COLO829 (cell line): ENCODE results near the gene ACLY.
"Not testable (repeated sequence)": the region's sequence is repeated elsewhere in the genome, so short reads cannot be mapped to it uniquely, and the experiment has no call there.

Source experiments
- DNase-seq: peaks from one replicate; pipeline ENCODE4 v3.0.0; 2012; ENCODE audit warnings: low spot score

ACLY gene

DNA sequence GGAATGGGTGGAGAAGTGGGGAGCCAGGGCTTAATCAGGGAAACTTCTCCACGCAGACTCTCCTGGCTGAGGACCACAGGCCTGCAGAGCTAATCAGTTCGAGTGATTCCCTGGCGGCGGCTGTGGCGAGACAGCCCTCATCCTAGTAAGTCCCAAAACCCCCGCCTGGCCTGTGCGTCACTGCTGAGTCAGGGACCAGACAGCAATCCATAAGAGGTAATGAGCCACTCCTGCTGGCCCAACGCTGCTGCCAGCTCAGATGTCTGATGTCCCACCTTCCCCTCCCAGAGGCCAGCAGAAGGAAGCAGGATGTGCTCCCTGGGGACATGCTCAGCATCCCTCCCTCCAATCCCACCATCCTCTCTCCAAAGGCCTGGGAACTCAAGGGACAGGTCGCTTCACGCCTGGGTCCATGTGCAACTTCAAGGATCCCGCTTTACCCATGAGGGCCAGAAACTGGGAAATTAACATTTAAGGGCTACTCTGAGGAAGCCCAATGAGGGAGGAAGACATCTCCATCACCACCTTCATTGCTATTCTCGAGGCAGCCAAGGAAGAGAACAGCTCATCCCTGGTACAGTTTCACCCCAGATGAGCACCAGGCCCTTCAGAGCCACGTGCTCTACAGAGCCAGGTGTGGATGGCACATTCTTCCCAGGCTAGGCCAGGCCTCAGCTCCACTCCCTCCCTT lies 7.9 kb downstream of the ACLY start:
- DNase-seq: no peak

DNA sequence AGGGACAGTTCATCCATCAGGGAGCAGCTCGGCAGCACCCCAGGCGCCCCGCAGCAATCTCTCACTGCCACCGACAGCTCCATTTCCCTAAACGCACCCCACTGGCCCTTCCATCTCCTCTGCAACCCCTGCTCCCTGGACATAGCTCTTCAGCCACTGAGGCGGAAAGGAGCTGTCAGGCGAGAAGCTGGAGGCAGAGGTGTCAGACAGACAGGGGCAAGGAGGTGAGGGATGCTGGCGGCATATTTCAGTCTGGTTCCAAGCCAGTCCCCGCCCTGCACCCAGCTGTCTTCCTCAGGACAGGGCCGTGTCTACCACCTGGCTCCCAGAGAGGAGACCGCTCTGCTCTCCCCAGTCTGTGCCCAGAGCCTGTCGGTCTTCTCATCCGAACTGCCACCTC lies 9.7 kb downstream of the ACLY start:
- DNase-seq: no peak

DNA sequence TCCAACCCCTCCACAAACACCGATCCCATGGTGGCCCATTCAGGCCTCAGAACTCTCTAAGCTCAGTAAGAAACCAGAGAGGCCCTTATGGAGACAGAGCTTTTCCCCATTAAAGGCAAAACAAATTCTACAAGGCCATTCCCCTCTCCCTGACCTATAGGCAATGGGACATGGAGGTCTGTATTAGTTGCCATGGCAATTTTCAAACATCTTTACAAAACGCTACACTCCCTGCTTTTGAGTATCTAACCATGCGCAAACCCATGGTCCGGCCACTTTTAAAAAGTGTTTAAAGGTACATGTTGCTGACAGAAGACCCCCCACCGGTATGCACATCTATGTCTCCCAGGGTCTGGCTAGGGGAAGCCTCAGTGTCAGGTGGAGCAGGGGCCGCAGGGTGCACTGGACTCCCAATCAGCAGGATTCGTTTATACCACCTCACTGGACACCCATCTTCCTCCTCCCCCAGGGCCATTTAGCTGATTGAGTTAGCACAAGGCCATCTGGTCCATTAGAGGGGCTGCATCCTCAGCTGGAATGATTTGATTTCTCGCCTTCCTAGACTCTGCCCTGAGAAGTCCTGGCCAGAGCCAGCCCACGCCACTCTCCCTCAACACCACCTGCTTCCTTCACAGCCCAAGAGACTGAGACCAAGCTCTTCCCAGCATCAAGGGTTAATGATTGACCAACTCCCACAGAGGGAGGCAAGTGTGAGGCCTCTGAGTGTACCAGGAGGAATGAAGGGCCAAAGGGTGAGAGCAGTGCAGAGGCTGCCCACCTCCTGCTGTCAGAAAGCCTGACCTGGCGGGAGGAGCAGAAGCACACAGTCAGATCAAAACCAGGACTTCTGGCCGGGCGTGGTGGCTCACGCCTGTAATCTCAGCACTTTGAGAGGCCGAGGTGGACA lies 10.9 kb downstream of the ACLY start:
- DNase-seq: no peak

DNA sequence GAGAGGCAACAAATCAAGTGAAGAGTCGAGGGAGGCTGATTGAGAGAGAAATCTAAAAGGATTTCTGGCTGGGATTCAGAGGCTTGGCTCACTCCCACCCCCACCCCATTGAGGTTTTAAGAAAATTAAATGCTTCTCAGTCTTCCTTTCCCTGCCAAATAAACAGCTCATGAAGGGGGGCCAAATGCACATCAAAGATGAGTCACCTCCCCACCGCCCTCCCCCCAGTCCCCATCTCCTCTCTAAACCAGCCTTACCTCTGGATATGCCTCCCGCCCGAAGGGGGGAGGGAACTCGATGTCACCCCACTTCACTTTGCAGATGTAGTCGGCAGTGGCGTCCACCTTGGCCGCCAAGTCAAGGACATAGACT lies 11.6 kb downstream of the ACLY start:
- no peak for DNase-seq

DNA sequence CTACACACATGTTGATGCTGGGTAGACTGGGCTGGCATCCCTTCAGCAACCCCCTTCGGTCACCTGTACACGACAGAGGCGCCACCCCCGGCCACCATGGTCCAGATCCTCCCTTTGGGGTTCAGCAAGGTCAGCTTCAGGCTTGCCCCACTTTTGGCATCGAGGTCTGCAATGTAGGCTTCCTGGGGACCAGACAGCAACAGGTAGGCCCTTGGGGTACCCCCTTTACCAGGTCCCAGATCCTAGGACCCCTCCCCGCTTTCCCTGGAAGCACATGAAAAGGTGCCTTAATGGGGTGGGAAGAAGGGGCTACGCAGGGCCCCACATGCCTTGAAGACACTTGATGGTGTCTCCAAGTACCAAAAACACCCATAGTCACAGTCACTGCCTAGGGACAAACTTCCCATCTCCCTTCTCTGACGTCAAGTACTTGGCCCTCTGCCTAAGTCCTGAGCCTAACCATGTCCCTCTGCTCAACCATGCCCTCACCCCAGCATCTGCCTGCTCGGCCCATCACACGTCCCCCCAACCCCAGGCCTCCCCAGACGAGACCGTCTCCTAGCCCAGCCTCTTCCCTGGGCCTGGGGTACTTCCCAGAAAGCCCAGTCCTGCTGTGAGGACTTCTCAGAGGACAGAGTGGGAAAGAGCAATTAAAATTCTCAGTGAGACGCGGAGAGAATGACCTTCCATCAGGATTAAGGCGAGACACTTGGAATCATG lies 12.1 kb downstream of the ACLY start:
- no peak for DNase-seq

DNA sequence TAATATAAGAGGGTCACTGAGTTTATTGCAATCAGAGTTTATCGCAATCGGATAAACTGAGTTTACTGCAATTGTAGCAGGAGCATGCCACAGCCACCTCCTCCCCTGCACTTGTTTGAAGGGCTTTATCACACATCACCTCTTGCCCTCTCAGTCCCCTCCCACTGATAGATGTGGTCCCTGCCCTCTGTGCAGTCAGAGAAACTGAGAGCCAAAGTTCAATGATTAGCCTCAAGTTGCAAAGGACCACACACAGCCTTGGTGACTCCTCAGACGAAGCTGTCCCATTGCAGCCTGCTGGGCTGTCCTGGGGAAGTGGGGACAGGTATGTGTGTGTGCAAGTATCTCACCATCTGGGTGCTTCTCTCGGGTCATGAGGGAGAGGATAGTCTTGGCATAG lies 13.6 kb downstream of the ACLY start:
- DNase-seq: no peak

DNA sequence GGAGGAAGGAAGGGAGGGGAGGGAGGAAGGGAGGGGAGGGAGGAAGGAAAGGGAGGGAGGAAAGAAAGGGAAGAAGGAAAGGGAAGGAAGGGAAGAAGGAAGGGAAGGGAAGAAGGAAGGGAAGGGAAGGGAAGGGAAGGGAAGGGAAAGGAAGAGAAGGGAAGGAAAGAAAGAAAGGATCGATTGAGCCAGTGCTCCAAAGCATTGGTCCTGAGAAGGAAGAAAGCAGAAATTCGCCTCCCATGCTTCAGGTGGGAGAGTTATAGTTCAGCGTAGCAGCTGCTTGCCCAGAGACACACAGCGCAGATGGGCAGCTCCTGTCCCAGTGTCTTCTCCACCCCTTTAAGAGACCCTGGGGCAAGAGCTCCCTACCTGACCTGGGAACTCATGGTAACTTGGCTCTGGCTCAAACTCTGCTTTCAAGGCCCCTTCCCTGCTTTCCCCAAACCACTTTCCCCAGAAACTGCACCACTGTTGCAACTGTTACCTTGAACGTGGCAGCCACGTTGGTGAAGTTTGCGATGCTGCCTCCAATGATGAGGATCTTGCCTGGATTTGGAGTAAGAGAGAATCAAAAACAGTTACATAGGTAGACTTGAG lies 14.4 kb downstream of the ACLY start:
- DNase-seq: no peak

DNA sequence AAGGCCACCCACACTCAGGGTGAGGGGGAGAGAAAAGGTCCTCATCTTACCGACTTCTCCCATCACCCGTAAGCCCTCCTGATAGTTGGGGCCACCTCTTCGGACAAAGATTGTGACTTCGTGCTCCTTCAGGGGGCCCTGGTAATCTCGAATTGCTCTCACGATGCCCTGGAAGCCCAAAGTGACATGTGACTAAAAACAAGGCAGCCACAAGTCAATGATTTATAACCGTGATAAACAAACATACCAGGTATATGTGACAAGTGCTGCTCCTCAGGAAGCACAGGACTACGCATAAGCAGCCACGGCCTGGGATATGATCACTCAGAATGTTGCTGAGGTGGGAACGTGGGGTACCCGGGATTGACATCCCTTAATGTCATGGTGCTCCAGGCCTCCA lies 17.1 kb downstream of the ACLY start:
- no peak for DNase-seq

DNA sequence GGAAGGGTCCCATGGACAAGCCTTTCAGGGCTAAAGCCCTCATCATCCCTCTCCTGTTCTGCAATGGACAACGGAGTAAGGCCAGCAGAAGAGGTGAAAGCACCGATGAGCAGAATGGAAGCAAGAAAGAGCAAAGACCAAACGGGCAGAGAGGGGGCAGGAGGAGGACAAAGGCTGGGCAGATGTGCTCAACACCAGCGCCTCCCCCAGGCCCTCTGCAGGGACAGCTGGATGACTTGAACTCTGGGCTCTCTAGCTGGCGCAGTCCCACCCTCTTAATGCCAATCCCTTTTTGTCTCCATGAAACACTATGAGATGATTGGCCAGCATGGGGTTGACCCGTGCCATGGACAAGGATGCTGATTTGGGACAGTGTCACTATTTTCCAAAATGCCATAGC lies 22.0 kb downstream of the ACLY start:
- DNase-seq: no peak

DNA sequence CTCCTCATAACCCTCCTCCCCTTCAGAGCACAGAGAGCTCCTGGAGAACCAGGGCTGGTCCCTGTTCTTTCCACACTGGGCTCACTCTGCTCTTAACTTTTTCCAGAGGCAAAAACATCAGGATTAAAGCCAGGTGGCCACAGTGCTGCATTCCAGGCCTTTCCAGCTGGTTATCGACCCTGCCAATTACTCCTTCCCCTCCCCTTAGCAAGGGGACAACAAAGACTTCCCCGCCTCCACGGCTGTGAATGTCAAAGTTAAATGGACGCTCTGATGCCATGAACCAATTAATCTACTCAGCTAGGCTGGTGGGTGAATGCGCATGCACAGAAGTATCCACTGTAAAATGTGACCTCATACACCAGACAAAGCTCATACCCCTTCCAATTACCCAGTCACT lies 23.1 kb downstream of the ACLY start:
- DNase-seq: no peak

DNA sequence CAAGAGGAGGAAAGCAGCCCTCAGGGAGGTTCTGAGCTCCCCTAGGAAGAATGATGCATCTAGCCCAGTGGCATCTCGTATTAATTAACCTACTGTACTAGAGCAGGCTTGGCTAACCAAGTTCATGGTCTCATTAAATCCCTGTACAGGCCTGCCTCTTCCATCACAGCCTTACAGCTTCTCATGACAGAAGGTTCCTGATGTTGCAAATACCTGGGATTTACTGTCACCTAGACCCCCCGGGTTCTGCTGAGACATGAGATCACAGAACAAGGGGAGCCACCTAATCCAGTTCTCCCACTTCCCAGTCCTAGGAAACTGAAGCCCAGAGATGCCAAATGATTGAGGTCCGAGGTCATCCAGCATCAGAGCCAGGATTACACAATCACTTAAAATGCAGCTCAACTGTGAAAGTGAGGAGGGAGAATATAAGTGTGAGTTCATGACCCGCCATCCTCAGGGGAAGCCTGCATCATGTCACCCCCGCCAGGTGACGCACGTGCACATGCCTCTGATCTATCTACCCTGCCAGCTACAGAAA lies 23.9 kb downstream of the ACLY start:
- DNase-seq: no peak

DNA sequence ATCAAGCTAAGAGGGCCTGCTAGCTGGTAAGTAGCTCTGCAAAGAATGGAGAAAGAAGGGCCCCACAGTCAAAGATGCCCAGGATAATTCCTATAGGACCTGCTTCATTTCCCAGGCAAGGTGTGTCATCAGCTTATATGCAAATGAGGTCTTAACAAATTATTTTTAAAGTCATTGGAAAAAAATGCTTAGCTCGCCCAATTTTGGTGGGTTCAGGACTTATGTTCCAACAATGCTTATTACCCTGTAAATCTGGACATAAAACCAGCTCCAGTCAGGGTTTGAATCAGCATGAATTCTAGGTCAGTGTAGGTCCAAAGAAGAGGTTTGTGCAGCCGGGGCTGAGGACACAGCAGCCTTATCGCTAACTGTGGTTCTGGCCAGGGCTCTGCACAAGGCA lies 25.4 kb downstream of the ACLY start:
- DNase-seq: no peak

DNA sequence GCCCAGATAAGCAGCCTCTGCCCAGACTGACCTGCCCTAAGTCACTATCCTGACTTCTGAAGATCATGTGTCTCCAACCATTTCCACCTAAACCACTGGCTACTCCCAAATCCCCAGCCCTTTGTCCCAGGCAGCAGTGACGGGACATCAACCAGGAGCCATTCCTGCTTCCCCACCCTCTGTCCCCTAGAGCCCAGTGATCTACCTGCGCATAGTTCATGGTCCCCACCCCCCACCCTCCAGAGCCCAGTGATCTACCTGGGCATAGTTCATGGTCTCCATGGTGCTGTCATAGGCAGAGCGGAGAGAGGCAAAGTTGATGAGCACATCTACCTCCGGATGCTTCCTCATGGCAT lies 26.8 kb downstream of the ACLY start:
- DNase-seq: no peak

DNA sequence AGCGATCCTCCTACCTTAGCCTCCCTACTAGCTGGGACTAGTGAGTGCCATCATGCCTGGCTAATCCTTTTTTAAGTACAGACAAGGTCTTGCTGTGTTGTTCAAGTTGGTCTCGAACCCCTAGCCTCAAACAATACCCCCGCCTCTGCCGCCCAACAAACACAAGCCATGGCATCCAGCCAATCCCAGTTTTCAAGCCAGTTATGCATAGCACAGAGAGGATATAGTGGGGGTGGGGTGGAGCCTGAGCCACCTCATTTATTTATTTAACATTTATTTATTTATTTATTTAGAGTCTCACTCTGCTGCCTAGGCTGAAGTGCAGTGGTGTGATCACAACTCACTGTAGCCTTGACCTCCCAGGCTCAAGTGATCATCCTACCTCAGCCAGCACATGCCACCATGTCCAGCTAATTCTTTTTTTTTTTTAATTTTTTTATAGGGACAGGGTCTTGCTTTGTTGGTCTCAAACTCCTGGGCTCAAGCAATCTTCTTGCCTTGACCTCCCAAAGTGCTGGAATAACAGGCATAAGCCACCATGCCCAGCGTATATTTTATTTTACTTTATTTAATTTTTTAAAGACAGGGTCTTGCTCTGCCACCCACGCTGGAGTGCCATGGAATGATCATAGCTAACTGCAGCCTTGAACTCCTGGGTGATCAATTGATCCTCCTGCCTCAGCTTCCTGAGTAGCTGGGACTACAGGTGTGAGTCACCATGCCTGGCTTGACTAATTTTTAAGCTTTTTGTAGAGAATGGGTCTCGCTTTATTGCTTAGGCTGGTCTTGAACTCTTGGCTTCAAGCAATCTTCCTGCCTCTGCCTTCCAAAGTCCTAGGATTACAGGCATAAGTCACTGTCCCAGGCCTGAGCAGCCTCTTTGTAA lies 27.4 kb downstream of the ACLY start:
- no peak for DNase-seq

DNA sequence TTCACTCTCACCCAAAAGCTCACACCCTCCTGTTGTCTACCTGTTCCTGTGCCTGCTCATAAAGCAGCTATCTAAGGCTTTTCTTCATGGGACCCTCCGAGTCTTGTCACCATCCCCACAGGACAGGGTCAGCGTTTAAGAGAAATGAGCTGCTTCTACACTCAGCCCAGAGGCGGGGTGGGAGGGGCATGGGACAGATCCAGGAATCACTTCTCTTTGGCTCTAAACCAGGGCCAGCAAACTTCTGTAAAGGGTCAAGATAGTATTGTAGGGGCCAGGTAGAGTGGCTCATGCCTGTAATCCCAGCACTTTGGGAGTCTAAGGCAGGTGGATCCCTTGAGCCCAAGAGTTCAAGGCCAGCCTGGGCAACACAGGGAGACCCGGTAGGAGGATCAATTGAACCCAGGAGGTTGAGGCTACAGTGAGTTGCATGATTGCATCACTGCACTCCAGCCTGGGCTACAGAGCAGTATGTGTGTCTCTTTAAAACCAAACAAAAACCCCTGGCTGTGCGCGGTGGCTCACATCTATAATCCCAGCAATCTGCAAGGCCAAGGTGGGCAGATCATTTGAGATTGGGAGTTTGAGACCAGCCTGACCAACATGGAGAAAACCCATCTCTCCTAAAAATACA lies 30.3 kb downstream of the ACLY start:
- DNase-seq: no peak

DNA sequence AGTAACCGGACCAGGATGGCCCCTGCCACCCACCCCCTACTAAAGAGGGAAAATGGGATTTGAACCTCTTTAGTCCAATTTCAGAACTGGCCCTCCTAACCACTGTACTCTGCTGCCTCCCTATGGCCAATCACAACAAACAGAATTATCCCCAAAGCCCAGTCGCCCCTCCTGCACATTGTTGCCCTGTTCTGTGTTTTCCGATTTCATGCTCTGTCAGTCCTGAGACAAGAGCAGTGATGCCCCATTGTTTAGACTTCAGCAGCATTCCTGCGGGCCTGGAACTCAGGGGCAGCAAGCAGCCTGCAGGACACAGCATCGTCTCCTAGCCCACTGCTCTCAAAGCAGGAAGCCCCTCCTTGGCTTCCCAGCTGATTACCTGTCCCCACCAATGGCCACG lies 33.0 kb downstream of the ACLY start:
- no peak for DNase-seq

DNA sequence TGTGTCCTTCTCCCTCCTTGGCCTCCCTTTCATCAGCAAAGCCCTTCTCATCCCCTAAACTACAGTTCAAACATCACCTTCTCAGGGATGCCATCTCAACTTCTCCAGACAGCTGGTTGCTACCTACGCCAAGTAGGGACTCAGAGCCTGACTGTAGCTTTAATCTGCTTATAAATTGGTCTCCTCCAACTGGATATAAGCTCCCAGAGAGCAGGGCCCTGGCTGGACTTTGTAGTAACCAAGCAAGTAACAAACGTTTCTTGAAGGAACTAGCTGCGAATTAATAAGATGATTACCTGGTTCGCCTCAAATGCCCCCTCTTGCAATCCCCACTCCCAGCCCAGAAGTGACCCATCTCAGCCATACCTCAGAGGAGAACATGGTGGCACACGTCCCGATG lies 36.0 kb downstream of the ACLY start:
- no peak for DNase-seq

DNA sequence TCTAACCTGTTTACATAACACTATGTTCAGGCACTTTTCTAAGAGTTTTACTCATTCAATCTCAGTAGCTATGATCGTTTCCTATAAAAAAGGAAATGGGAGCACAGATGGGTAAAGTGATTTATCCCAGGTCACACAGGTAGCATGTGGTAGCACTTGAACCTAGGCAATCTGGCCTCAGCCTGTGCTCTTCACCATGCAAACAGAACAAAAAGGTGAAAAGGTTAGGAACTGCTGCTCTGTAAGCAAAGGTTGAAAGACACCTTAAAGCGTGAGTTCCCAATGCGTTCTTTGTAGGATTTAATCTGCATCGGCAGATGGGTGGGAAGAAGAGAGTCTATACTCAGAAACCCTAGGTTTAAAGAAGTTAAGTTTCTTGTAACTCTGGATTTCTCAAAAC lies 38.6 kb downstream of the ACLY start:
- DNase-seq: no peak

DNA sequence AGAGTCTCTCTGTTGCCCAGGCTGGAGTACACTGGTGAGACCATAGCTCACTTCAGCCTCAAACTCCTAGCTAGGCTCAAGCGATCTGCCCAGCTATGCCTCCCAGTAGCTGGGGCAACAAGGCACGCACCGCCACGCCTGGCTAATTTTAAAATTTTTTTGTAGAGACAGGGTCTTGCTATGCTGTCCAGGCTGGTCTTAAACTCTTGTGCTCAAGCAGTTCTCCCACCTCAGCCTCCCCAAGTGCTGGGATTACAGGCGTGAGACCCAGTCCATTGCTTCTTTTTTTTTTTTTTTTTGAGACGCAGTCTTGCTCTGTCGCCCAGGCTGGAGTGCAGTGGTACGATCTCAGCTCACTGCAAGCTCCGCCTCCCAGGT lies 44.5 kb downstream of the ACLY start:
- DNase-seq: not testable (repeated sequence)

DNA sequence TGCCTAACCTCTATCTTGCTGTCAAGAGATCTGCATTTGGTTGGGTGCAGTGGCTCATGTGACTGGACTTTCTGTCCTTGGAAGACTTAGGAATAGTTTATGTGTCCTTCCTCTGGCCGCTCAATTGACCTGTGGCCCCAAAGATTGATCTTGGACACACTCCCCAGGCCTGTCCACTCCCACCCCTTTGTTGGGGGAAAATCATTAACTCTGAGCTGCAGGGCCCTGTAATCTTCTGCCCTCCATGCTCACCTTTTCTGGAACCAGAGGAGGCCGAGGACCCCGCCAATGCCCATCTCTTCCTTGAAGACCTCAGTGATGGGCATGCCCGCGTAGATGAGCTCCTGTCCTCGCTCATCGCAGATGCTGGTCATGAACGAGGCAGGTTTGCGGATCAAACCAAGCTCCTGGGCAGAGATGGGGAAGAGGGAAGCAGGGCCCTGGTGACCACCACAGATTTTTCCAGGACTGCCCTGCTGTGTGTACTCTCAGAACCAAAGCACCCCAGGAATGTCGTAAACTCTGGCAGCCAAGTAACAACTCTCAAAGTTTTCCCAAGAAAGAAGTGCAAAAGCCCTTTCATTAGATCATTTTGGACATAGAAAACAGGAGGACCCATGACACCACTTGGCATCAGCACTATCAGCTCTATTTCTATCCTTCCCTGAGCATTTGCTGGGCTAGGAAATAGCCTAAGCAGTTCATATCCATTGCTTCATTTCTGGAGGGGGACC lies 45.0 kb downstream of the ACLY start:
- DNase-seq: no peak
